8988T (cell line): ENCODE measurements around the gene KLHDC4.
"Not testable (repeated sequence)": the region's sequence is repeated elsewhere in the genome, so short reads cannot be mapped to it uniquely, and the experiment has no call there.

Experiments used
- DNase-seq: peaks from one replicate; pipeline ENCODE4 v3.0.0; 2011

KLHDC4 gene

GRCh38 chr16:87741700-87742415 is 23.9 kb downstream of the KLHDC4 start:
- DNase-seq: no peak

GRCh38 chr16:87740909-87741424 is 24.8 kb downstream of the KLHDC4 start:
- DNase-seq: no peak

DNA sequence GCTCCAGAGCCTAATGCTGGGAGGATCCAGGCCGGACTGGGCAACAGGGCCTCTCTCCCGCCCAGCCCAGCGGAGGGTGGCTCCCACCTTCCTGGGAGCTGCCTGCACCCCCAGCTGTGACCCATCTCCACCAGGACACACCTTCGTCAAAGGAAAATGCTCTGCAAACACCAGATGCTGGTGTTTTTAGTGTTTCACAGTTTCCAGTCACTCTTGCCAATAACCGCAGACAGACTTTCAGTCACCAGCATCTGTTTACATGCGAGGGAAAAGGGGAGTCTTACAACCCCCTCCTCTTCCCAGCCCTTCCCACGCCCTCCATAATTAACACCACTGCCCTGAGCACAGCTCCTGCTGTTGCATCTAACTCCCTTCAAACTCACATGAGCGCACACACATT is 25.3 kb downstream of the KLHDC4 start:
- DNase-seq: no peak

DNA sequence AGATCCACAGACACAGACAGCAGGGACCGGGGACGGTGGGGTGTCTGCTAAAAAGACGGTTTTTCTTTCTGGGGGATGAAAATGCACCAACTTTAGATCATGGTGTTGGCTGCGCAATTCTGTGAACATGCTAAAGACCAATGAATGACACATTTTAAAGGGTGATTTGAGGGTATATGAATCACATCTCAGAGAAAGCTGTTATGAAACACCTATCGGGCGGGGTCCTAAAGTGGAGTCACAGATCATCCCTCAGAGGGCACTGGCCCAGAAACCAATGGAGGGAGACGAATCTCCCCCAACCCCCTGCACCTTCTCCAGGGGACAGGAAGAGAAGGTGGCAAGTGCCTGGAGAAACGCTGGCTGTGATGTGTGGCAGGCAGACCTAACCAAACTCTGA is 26.0 kb downstream of the KLHDC4 start:
- DNase-seq: no peak

GRCh38 chr16:87736008-87736382 is 29.8 kb downstream of the KLHDC4 start:
- no peak for DNase-seq

DNA sequence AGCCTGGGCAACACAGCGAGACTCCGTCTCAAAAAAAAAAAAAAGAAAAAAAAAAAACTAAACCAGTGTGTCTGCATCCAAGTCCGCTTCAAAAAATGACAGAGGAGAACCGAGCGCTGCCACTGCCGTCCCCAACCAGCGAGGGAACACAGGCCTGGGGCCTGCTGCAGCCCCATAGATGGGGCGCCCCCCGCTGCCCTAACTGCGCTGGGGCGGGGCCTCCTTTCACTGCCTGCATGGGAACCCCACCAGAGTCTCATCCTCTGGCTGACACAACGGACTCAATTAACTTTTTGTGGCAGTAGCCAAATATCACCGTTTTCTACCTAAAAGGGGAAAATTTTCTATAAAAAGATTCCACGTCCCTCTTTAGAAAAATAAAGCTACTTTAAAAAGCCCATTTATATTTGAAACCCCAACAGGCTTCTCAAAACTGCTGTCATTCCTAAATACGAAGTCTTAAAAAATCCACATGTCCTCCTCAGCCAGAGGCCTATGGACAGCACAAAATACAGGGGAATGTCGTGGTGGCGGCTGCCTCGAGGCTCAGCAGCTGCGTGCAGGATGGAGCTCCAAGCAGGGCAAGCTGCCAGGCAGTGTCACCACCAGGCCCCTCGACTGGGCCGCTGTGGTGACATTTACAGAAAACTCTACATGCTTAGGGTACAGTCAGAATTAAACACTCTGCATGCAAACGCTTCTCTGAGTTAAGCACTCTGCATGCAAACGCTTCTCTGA is 30.3 kb downstream of the KLHDC4 start:
- DNase-seq: no peak

GRCh38 chr16:87734644-87735043 is 31.1 kb downstream of the KLHDC4 start:
- DNase-seq: no peak

DNA sequence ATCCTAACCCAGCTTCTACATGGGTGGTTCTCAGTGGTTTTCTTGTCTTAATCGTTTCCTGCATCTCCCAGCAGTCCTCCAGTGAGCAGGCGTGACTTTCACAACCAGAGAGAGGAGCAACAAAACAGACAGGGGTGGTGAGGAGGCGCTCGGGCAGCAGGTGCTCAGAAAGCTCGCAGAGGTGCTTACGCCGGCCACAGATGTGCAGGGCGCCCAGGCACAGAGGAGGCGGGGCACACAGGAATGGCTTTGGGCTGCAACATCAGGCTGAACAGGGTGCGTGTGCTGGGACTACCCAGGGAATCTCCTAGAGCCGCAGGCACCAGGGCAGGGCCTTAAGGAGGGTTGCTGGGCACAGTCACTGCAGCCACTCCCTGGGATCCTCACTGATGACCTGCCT is 32.6 kb downstream of the KLHDC4 start:
- no peak for DNase-seq

GRCh38 chr16:87731607-87732006 is 34.2 kb downstream of the KLHDC4 start:
- DNase-seq: no peak

DNA sequence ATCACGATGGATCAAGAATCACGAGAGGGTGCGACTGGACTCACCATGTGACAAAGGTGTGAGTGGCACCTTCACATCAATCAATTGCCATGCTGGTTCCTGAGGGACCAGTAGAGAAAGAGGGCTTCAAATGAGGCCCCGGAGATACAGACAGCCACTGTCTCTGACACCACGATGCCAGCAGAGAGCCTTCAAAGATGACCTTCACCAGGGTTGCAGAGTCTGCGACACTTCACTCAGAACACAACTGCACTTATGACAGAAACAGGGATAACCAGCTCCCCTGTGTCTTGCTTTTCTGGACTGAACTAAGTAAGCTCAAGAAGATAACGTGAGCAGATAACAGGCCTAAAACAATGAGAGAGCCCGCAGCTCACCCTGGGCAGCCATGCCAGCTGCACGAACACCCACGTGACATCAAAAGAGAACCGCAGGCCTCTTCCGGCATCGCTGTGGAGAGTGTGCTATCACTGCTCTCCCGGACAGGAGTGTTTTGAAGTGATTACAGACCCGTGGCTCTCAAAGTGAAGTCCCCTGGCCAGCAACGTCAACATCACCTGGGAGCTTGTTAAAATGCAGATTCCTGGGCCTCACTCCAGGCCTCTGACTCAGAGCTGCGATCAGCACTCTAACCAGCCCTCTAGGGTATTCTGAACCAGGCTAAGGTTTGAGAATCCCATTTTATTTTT is 36.4 kb downstream of the KLHDC4 start:
- no peak for DNase-seq

DNA sequence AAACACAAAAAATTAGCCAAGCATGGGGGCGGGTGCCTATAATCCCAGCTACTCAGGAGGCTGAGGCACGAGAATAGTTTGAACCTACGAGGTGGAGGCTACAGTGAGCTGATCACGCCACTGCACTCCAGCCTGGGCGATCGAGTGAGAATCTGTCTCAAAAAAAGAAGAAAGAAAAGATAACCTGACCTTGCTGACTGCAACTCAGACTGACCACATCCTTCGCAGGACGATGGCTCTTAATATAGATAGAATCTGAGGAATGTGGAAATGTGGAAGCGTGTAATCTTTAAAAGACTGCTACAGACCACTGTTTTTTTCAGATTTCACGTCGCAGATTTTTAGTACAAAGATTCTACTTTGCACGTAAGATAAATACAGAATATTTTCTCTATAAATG is 37.8 kb downstream of the KLHDC4 start:
- DNase-seq: no peak

- DNase-seq: no peak
Measured at GRCh38 chr16:87727346-87727745, 38.4 kb downstream of the KLHDC4 start.

GRCh38 chr16:87726577-87726976 is 39.2 kb downstream of the KLHDC4 start:
- DNase-seq: not testable (repeated sequence)

GRCh38 chr16:87725596-87726235 is 40.1 kb downstream of the KLHDC4 start:
- no peak for DNase-seq

DNA sequence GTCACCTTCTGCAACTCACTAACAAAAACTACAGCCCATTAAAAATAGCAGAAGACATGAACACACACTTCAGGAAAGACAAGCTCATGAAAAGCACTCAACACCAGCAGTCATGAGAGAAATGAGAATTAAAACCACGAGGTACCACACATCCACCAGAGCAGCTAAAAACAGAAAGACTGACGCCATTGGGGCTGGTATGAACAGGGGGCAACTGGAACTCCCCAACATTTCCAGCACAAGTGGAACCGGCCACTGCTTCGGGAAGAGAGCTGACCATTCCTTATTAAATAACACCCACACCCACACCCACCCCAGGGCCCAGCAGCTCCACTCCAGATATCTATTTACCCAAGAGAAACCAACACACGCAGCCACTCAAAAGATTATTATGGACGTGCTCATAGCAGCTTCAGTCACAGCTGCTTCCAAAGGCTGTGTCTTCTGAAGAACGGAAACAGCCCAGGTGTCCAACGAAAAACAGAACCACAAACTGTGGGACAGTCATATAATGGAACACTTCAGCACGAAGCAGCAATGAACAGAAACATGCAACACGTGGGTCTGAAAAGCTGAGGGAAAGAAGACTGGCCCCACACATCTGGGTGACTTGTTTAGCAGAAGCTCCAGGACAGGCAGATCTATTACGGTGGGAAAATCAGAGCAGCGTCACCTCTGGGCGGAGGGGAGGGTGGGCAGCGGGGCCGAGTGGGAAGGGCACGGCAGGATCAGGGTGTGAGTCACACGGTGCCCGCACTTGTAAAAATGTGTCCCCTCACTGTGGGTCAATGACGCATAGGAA is 41.1 kb downstream of the KLHDC4 start:
- no peak for DNase-seq

- DNase-seq: no peak
Measured at GRCh38 chr16:87723226-87723623, 42.6 kb downstream of the KLHDC4 start.

DNA sequence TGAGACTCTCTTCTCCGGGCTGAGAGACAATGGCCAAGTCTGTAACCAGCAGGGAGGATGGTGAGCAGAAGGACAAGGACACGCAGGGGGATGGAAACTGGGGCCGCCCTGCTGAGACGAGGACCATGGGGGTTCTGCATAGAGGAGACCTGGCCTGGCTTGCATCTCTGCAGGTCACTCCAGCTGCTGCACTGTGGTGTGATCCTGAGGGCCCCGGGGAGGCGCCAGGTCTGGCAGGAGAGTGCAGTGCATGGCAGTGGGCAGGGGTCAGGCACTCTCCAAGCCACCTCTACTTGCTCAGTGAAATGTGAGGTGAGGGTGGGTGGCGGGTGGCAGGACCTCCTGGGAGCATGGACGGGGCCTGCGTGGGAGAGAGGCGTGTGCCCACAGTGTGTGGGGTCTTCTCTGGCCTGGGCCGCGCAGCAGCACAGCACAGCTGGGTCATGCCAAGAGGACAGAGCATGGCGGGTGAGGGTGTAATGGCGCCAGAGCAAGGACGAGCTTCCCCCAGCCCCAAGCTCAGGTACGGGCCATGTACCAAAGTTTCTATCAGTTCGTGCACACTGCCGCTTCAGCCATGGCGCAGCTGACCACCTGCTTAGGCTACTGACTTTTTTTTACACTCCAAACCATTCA is 43.1 kb downstream of the KLHDC4 start:
- no peak for DNase-seq

GRCh38 chr16:87721622-87722585 is 43.9 kb downstream of the KLHDC4 start:
- DNase-seq: no peak

- no peak for DNase-seq
Measured at GRCh38 chr16:87720446-87720845, 45.3 kb downstream of the KLHDC4 start.

DNA sequence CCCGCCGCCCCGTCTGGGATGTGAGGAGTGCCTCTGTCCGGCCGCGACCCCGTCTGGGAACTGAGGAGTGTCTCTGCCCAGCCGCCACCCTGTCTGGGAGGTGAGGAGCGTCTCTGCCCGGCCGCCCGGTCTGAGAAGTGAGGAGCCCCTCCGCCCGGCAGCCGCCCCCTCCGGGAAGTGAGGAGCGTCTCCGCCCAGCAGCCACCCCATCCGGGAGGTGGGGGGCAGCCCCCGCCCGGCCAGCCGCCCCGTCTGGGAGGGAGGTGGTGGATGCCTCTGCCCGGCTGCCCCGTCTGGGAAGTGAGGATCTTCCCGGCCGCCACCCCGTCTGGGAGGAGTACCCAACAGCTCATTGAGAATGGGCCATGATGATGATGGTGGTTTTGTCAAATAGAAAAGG is 47.0 kb downstream of the KLHDC4 start:
- DNase-seq: not testable (repeated sequence)

GRCh38 chr16:87715658-87716057 is 50.1 kb downstream of the KLHDC4 start:
- no peak for DNase-seq
